Neural crest cell (in vitro differentiated cells): ENCODE measurements around the gene TMEM41A. TPM values are rescaled to one million over a fixed set of nuclear protein-coding genes. Genes with fewer than 3 reads are reported as not detected.
"Not testable (repeated sequence)": the region's sequence is repeated elsewhere in the genome, so short reads cannot be mapped to it uniquely, and the experiment has no call there.

ENCODE experiments used
- DNase-seq: peaks from one replicate; pipeline ENCODE4 v3.0.0; 2021; ENCODE audit warnings: low read depth, mixed read lengths, low spot score
- H3K27ac Mint-ChIP-seq: one replicate; pipeline ENCODE4 v1.8.0; 2021; ENCODE audit warnings: mild to moderate bottlenecking, mixed read lengths; ENCODE audit not compliant: unreplicated experiment
- H3K27me3 Mint-ChIP-seq: 2 replicates; pipeline ENCODE4 v1.8.0; 2021; ENCODE audit warnings: low read depth, mild to moderate bottlenecking, mixed read lengths
- H3K36me3 Mint-ChIP-seq: 2 replicates; pipeline ENCODE4 v1.8.0; 2021; ENCODE audit warnings: low read depth, mild to moderate bottlenecking, mixed read lengths
- H3K4me1 Mint-ChIP-seq: 2 replicates; pipeline ENCODE4 v1.8.0; 2021; ENCODE audit warnings: mixed read lengths
- H3K4me3 Mint-ChIP-seq: one replicate; pipeline ENCODE4 v1.8.0; 2021; ENCODE audit warnings: mild to moderate bottlenecking, mixed read lengths
- H3K9me3 Mint-ChIP-seq: 2 replicates; pipeline ENCODE4 v1.8.0; 2021; ENCODE audit warnings: mixed read lengths
- total RNA-seq: library from RNA; stranded (reverse); gene quantifications from 2 replicates; pipeline ENCODE4 v1.2.1, GENCODE V29; 2021
- TF ChIP-seq, protein P1 (sequence below): fragments of 200-600 bp; sonication (generic); conservative IDR thresholded peaks from 2 replicates; pipeline ENCODE4 v1.5.0; 2021; ENCODE audit warnings: antibody characterized with exemption, mild to moderate bottlenecking

TMEM41A gene
- total RNA-seq, 1 donor from 2014 or later: 19.9 TPM

DNA sequence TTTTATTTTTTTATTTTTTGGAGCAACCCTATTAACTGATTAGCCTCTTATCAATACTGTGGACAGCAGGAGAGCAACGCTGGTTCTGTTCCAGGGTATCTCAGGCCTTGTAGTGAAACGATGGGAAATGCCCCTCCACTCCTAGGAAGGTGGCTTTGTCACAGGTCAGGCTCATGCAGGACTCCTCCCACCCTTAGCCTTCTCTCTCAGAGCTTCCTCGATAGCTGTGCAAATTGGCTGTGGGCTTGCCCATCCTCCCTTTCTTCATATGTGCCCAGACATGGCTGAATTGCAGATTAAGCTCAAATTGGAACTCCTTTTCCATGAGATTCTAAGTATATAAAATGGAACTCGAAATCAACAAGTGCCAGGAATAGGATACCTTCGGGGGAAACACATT, 38.5 kb downstream of the TMEM41A start:
- Mint-ChIP-seq H3K4me3 (no peak overlapping the region), H3K27me3 (no peaks in the 10 kb centered on the region), H3K27ac (no peak overlapping the region), H3K4me1 (no peaks in the 10 kb centered on the region), H3K36me3 (peaks cover 3% of the 10 kb centered on the region), H3K9me3 (no peaks in the 10 kb centered on the region)
- DNase-seq: no peak
- TF ChIP-seq, protein P1, sequence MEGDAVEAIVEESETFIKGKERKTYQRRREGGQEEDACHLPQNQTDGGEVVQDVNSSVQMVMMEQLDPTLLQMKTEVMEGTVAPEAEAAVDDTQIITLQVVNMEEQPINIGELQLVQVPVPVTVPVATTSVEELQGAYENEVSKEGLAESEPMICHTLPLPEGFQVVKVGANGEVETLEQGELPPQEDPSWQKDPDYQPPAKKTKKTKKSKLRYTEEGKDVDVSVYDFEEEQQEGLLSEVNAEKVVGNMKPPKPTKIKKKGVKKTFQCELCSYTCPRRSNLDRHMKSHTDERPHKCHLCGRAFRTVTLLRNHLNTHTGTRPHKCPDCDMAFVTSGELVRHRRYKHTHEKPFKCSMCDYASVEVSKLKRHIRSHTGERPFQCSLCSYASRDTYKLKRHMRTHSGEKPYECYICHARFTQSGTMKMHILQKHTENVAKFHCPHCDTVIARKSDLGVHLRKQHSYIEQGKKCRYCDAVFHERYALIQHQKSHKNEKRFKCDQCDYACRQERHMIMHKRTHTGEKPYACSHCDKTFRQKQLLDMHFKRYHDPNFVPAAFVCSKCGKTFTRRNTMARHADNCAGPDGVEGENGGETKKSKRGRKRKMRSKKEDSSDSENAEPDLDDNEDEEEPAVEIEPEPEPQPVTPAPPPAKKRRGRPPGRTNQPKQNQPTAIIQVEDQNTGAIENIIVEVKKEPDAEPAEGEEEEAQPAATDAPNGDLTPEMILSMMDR: no peak

DNA sequence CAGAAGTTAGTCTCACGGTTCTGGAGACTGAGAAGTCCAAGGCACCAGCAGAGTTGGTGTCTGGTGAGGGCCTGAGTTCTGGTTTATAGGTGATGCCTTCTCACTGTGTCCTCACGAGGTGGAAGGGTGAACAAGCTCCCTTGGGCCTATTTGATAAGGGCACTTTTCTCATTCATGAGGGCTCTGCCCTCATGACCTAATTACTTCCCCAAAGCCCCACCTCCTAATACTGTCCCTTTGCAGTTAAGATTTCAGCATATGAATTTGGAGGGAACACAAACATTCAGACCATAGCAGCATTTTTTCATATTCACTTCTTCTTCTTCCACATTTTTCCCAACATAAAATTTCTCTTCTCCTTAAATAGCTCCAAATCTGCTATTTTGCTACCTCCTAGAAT, 41.5 kb downstream of the TMEM41A start:
- Mint-ChIP-seq H3K9me3 (no peaks in the 10 kb centered on the region), H3K27me3 (no peaks in the 10 kb centered on the region), H3K4me1 (no peaks in the 10 kb centered on the region), H3K36me3 (no peaks in the 10 kb centered on the region), H3K27ac (no peak overlapping the region), H3K4me3 (no peak overlapping the region)
- TF ChIP-seq, protein P1: no peak
- no peak for DNase-seq

DNA sequence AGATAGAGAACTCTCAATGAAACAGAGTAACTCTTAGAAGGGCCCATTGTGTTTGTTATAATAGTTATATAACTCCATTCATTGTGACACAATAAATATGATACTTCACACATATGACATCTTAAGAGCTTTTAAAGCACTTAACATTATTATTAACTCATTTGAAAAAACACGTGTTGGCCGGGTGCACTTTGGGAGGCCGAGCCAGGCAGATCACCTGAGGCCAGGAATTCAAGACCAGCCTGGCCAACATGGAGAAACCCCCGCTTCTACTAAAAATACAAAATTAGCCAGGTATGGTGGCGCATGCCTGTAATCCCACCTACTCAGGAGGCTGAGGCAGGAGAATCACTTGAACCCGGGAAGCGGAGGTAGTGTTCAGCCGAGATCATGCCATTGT, 47.4 kb downstream of the TMEM41A start:
- not testable (repeated sequence) for H3K9me3 Mint-ChIP-seq, H3K36me3 Mint-ChIP-seq, DNase-seq, H3K4me1 Mint-ChIP-seq, H3K4me3 Mint-ChIP-seq, H3K27ac Mint-ChIP-seq, H3K27me3 Mint-ChIP-seq

DNA sequence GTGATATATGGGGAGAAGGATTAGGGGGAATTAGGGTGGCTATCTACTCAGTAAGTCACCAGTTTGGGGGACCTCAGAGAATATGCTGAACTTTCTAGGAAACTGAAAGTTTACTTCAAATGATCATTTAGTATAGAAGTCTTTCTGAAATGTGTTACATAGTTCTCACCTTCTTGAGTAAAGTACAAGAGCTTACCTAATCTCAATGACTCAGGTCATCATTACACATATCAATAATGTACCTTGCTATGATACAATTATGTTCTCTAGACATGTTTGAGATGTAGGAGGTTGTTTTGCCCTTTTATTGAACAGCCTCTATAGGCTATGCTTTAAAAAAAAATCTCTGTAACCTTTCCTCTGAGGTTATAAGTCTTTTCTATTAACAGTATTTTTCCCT, 50.7 kb downstream of the TMEM41A start:
- Mint-ChIP-seq H3K4me3 (no peak overlapping the region), H3K4me1 (no peaks in the 10 kb centered on the region), H3K9me3 (no peaks in the 10 kb centered on the region), H3K27me3 (no peaks in the 10 kb centered on the region), H3K36me3 (no peaks in the 10 kb centered on the region), H3K27ac (no peak overlapping the region)
- no peak for DNase-seq
- TF ChIP-seq, protein P1: no peak

DNA sequence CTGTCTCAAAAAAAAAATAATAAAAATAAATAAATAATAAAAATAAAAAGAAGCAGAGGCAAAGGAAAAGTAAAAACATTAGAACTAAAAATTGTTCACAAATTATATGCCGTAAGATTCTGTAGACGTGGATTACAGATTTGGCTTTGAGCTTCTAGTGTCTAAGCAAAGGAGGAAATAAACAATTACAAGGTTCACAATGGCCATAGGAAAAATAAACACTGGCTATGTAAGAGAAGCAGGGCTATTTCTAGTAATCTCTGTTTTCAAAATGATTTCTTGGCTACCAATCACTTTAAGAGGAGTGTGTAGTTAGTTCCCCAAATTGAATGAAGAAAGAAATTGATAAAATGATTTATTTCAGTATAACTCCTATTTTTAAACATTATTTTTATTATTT, 54.5 kb downstream of the TMEM41A start:
- TF ChIP-seq, protein P1: no peak
- Mint-ChIP-seq H3K36me3 (no peaks in the 10 kb centered on the region), H3K27me3 (no peaks in the 10 kb centered on the region), H3K4me1 (no peaks in the 10 kb centered on the region), H3K9me3 (no peaks in the 10 kb centered on the region), H3K27ac (no peak overlapping the region), H3K4me3 (no peak overlapping the region)
- no peak for DNase-seq

DNA sequence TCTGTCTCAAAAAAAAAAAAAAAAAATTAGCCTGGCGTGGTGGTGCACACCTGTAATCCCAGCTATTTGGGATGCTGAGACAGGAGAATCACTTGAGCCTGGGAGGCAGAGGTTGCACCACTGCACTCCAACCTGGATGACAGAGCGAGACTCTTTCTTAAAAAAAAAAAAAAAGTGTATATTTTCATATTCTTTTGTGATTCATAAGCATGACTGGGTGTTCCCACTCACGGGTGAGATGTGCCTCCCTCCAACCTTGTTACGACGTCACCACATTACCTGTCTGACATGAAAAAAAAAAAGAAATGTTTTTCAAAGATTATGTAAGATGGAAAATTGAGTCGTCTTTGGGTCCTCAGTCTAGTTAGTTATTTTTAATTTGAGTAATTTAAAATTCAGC, 56.8 kb downstream of the TMEM41A start:
- H3K4me1 Mint-ChIP-seq: no peaks in the 10 kb centered on the region
- no peak overlapping the region for H3K4me3 Mint-ChIP-seq
- no peak overlapping the region for H3K27ac Mint-ChIP-seq
- H3K36me3 Mint-ChIP-seq: no peaks in the 10 kb centered on the region
- H3K27me3 Mint-ChIP-seq: no peaks in the 10 kb centered on the region
- no peaks in the 10 kb centered on the region for H3K9me3 Mint-ChIP-seq
- DNase-seq: no peak
- TF ChIP-seq, protein P1: no peak
